Gastroesophageal sphincter (tissue), 4 donors: ENCODE results near the gene SCFD2. TPM values are rescaled to one million over a fixed set of nuclear protein-coding genes. Genes with fewer than 3 reads are reported as not detected.
A peak's percentile ranks its signal among the peaks of the same experiment; 100 is the strongest.
"Not testable (repeated sequence)": the region's sequence is repeated elsewhere in the genome, so short reads cannot be mapped to it uniquely, and the experiment has no call there.

Experiments used
- ATAC-seq: fragments of 150-250 bp; one replicate; pipeline ENCODE4 v1.9.1; 2016; ENCODE audit warnings: mild to moderate bottlenecking, moderate library complexity
- H3K27ac ChIP-seq, 4 donors: fragments of 200-600 bp; sonication (generic) in 3 of 4; 1 replicate in 3 of 4; 2 replicates in 1 of 4; pipeline ENCODE4 v1.5.1; 2016 to 2019
- H3K27me3 ChIP-seq: fragments of 200-600 bp; sonication (generic); one replicate; pipeline ENCODE4 v1.5.1; 2019
- H3K36me3 ChIP-seq, 2 donors: fragments of 200-600 bp; sonication (generic); one replicate each; pipeline ENCODE4 v1.5.1; 2019; ENCODE audit warnings: control low read depth in 1 of 2
- H3K4me1 ChIP-seq, 3 donors: fragments of 200-600 bp; sonication (generic); 1 replicate in 2 of 3; 2 replicates in 1 of 3; pipeline ENCODE4 v1.5.1; 2016 to 2019; ENCODE audit warnings: control low read depth in 2 of 3
- H3K4me3 ChIP-seq, 2 donors: fragments of 200-600 bp; sonication (generic); one replicate each; pipeline ENCODE4 v1.5.1; 2019; ENCODE audit warnings: mild to moderate bottlenecking in 1 of 2, moderate library complexity in 1 of 2
- H3K9me3 ChIP-seq, 3 donors: fragments of 200-600 bp; sonication (generic); one replicate each; pipeline ENCODE4 v1.5.1; 2017 to 2019; ENCODE audit warnings: control low read depth in 2 of 3
- EP300 ChIP-seq: sonication (generic); formaldehyde crosslinking; IDR thresholded peaks from one replicate; pipeline ENCODE4 v1.6.1; 2017; ENCODE audit warnings: antibody characterized with exemption, mild to moderate bottlenecking
- POLR2A ChIP-seq, 2 donors: fragments of 450-650 bp; IDR thresholded peaks; one replicate each; pipeline ENCODE4 v1.6.1; 2017; ENCODE audit warnings: antibody characterized with exemption in 2 of 2, mild to moderate bottlenecking in 2 of 2, moderate library complexity in 1 of 2
- POLR2AphosphoS5 ChIP-seq: sonication (generic); formaldehyde crosslinking; IDR thresholded peaks from one replicate; pipeline ENCODE4 v1.6.1; 2017; ENCODE audit warnings: antibody characterized with exemption
- WGBS, 2 donors: methylation state at CpG; one replicate each; pipeline ENCODE4 v1.1.5; 2018; ENCODE audit warnings: low coverage in 1 of 2; 5-methylcytosine and 5-hydroxymethylcytosine counted together
- total RNA-seq, 4 donors: library from RNA; depleted of rRNA; stranded (reverse); fragments of >200 nt; gene quantifications; one replicate each; pipeline ENCODE4 v1.1.0, GENCODE V29; 2016
- TF ChIP-seq, protein P1 (sequence below), 4 experiments: fragments of 200-600 bp in 2 of 4; fragments of 450-650 bp in 2 of 4; sonication (generic) in 1 of 4; IDR thresholded peaks; one replicate each; pipeline ENCODE4 v1.5.1; 2017 to 2019; ENCODE audit warnings: antibody characterized with exemption in 4 of 4, mild to moderate bottlenecking in 2 of 4, moderate library complexity in 2 of 4

The SCFD2 gene
- 10 to 100 TPM in 3 of 4 donors, 1 to 10 TPM in 1; 8.9 to 17.6 (median 14.6) TPM for total RNA-seq

DNA sequence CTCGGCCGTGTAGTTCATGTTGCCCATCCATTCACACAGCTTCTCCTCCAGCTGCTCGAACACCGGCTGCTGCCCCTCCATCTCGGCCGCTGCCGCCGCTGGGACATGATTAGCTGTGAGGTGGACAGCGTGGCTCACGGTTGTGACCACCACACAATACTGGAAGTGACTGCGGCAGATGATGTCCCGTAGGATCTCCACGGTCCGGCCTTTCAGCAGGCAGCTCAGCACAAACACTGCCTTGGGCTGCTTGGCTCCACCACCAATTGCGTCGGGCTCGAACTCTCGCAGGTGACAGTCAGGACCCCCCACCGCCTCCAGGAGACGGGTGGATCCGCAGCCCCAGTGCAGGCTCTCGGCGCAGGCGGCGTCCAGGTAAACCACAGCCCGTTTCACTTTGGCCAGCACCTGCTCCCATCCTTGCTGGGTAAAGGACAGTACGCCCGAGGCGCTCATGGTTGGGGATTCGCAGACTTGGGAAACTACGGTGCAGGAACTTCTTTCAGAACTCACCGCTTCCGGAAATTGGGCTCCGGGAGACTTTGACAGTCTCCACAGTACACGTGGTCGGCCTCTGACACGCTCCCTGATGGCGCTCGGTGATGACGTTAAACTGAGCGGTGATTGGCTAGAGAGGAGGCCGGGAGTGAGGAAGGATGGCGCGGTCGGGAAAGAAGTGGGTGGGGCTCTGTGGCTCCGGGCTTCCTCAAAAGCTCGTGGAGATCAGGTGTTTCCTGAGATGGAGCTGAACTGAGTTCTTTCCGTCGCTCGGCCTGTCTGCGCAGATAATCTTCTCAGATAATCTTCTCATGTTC, at the start of gene SCFD2:
TSS of gene SCFD2 (minus strand) at position 576 of the 815 bp plus-strand sequence.
- WGBS, 2 donors = 0 to 1% methylated on average over 14 of the region's 51 CpGs
- peak; percentile 100 for ATAC-seq
- peaks cover 0 to 42% (median 13%) of the 10 kb centered on the region in 3 donors for H3K4me1 ChIP-seq
- H3K9me3 ChIP-seq = no peaks in the 10 kb centered on the region
- no peaks in the 10 kb centered on the region for H3K36me3 ChIP-seq
- peak within 1 kb of the TSS; percentile 44 to 75 (median 73) for H3K27ac ChIP-seq
- TF ChIP-seq EP300 (no peak), POLR2A (IDR thresholded peaks at IDR 0.05) (peak in 1 of 2 donors; percentile 12), POLR2AphosphoS5 (peak; percentile 70)
- TF ChIP-seq, protein P1, sequence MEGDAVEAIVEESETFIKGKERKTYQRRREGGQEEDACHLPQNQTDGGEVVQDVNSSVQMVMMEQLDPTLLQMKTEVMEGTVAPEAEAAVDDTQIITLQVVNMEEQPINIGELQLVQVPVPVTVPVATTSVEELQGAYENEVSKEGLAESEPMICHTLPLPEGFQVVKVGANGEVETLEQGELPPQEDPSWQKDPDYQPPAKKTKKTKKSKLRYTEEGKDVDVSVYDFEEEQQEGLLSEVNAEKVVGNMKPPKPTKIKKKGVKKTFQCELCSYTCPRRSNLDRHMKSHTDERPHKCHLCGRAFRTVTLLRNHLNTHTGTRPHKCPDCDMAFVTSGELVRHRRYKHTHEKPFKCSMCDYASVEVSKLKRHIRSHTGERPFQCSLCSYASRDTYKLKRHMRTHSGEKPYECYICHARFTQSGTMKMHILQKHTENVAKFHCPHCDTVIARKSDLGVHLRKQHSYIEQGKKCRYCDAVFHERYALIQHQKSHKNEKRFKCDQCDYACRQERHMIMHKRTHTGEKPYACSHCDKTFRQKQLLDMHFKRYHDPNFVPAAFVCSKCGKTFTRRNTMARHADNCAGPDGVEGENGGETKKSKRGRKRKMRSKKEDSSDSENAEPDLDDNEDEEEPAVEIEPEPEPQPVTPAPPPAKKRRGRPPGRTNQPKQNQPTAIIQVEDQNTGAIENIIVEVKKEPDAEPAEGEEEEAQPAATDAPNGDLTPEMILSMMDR (IDR thresholded peaks at IDR 0.05) = no peak
- H3K4me3 ChIP-seq = peak within 1 kb of the TSS; percentile 74 to 81
- peaks cover 22% of the 10 kb centered on the region for H3K27me3 ChIP-seq

DNA sequence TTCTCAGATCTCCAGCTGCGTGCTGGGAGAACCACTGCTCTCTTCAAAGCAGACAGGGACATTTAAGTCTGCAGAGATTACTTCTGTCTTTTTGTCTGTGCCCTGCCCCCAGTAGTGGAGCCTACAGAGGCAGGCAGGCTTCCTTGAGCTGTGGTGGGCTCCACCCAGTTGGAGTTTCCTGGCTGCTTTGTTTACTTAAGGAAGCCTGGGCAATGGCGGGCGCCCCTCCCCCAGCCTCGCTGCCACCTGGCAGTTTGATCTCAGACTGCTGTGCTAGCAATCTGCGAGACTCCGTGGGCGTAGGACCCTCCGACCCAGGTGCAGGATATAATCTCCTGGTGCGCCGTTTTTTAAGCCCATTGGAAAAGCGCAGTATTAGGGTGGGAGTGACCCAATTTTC, 43.6 kb upstream of the SCFD2 start:
- H3K4me1 ChIP-seq, H3K4me3 ChIP-seq, H3K9me3 ChIP-seq, H3K27ac ChIP-seq, ATAC-seq, H3K27me3 ChIP-seq: not testable (repeated sequence)
- WGBS, 2 donors = 100% methylated on average over 1 to 5 of the region's 11 CpGs
- H3K36me3 ChIP-seq = peaks cover 0 to 15% of the 10 kb centered on the region in 2 donors

DNA sequence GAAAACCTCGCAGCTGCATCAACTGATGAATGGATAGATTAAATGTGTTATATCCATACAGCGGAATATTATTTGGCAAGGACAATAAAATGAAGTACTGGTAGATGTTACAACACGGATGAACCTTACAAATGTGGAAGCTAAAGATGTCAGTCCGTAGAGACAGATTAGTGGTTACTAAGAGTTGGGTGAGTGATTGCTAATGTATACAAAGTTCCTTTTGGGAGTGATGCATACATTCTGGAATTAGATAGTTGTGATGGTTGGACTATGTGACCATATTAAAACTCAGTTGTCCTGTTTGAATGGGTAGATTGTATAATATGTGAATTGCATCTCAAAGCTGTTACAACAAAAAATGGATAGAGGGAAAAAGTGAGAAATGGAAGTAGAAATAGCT, 14.4 kb upstream of the SCFD2 start:
- H3K27me3 ChIP-seq = no peaks in the 10 kb centered on the region
- ATAC-seq = no peak
- peaks cover 3 to 22% (median 5%) of the 10 kb centered on the region in 3 donors for H3K4me1 ChIP-seq
- H3K36me3 ChIP-seq = peaks cover 0 to 36% of the 10 kb centered on the region in 2 donors
- H3K4me3 ChIP-seq = no peak overlapping the region
- WGBS, 2 donors = 76 to 90% methylated on average over 3 to 4 of the region's 4 CpGs
- H3K9me3 ChIP-seq = no peaks in the 10 kb centered on the region
- no peak for TF ChIP-seq POLR2AphosphoS5
- H3K27ac ChIP-seq = no peak overlapping the region

DNA sequence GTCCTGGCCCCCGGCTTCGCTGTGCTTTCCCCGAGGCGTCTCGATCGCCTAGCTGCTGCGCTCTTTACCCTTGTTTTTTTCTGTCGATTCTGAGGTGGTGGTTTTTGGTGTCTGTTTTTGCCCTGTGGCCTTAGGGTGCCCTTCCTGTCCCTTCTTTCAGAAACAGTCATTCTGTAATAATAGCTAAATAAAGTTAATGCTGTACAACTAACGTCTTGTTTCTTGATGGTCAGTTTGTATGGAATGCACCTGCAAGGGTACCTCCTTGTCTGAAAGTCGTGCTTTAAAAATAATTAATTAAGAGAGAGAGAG, 12.3 kb upstream of the SCFD2 start:
- no peak for ATAC-seq
- no peaks in the 10 kb centered on the region for H3K9me3 ChIP-seq
- H3K4me3 ChIP-seq = peak overlapping the region; percentile 77 to 81
- 0 to 1% methylated on average over 2 to 9 of the region's 10 CpGs for whole genome bisulfite sequencing, 2 donors
- peaks cover 3 to 22% (median 5%) of the 10 kb centered on the region in 3 donors for H3K4me1 ChIP-seq
- H3K36me3 ChIP-seq = peaks cover 0 to 15% of the 10 kb centered on the region in 2 donors
- H3K27me3 ChIP-seq = no peaks in the 10 kb centered on the region
- H3K27ac ChIP-seq = peak overlapping the region; percentile 66 to 89 (median 88)
- TF ChIP-seq POLR2A (IDR thresholded peaks at IDR 0.05) = no peak
- TF ChIP-seq, protein P1 (IDR thresholded peaks at IDR 0.05) = no peak
- TF ChIP-seq POLR2AphosphoS5 = no peak
- TF ChIP-seq EP300 = no peak

DNA sequence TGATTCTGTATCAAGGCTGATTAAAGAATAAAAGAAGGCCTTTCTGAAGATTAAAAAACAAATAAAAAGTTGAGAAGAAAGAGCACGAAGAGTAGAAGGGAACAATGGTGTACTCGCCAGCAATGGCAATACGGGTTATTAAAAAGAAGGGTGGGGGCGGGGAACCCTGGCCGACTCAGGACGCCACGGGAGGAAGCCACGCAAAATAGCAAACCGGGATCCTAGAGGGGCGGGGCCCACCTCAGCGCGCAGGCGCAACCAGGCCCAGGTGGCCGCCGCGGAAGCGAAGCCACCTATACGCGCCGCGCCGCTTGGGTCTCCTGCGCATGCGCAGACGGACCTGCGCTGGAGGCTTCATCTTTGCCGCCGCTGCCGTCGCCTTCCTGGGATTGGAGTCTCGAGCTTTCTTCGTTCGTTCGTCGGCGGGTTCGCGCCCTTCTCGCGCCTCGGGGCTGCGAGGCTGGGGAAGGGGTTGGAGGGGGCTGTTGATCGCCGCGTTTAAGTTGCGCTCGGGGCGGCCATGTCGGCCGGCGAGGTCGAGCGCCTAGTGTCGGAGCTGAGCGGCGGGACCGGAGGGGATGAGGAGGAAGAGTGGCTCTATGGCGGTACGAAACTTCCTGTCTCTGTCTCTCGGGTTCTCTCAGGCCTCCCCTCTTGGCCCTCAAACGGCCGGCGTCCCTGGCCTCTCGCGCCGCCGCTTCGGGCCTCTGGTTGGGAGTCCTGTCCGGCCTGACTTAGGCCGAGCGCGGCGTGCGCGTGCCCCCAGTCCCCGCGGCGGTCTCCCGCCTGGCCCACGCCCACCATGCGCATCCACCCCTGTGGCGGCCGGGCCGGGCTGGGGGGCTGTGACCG, 11.7 kb upstream of the SCFD2 start, which contains the start of gene FIP1L1:
TSS of gene FIP1L1 (plus strand) at position 323 of the 852 bp plus-strand sequence. CDS start at position 521, 198 bp downstream.
- 0 to 2% methylated on average over 1 to 11 of the region's 85 CpGs for WGBS, 2 donors
- ATAC-seq = peak; percentile 99
- Histone ChIP-seq H3K36me3 (peaks cover 0 to 11% of the 10 kb centered on the region in 2 donors), H3K27me3 (peaks cover 4% of the 10 kb centered on the region), H3K4me1 (peaks cover 3 to 22% (median 5%) of the 10 kb centered on the region in 3 donors), H3K27ac (peak within 1 kb of the TSS; percentile 66 to 89 (median 88)), H3K4me3 (peak within 1 kb of the TSS; percentile 77 to 81), H3K9me3 (no peaks in the 10 kb centered on the region)
- TF ChIP-seq POLR2A (IDR thresholded peaks at IDR 0.05) (peak; percentile 54 to 68), POLR2AphosphoS5 (peak; percentile 78), EP300 (no peak)
- TF ChIP-seq, protein P1 (IDR thresholded peaks at IDR 0.05) = no peak
